ENCODE measurements around the gene COQ5.

Gene COQ5

GRCh38 chr12:120457133-120457532 lies 71.8 kb downstream of the COQ5 start:
- no peaks in the 10 kb centered on the region for H3K4me1 ChIP-seq (ENCODE audit: control insufficient read depth, insufficient read depth, low read length)
- ChIA-PET POLR2A (interaction anchor here (0.7 to 1.1 kb wide), 2 partner anchors 11 to 49 kb away, joined by 3 read pairs; no protein-coding TSS in a partner anchor), CTCF (interaction anchor here (0.8 to 4.0 kb wide), 5 partner anchors 9 to 133 kb away, joined by 3 to 30 read pairs (median 3); partner anchors contain the start of gene COX6A1)
- no peaks in the 10 kb centered on the region for H3K9me3 ChIP-seq (ENCODE audit: control insufficient read depth, insufficient read depth, low read depth, low read length)
- no peak for TF ChIP-seq ZNF629 (tag by site-specific recombination; IDR thresholded peaks at IDR 0.05)
- TF ChIP-seq CTCF (tag by site-specific recombination; IDR thresholded peaks at IDR 0.05): peak; percentile 64; the same call in 1 of the 2 replicates
- 0 out of 2 replicates have a peak, but pooled peaks have one; percentile 21 for TF ChIP-seq GLIS2 (tag by site-specific recombination; IDR thresholded peaks at IDR 0.05)
- TF ChIP-seq ZFHX2 (tag by site-specific recombination; conservative IDR thresholded peaks at IDR 0.05): no peak
- TF ChIP-seq ZNF843 (tag by site-specific recombination; IDR thresholded peaks at IDR 0.05): no peak
- no peak for TF ChIP-seq YY1 (tag by site-specific recombination; IDR thresholded peaks at IDR 0.05)
- H3K4me3 ChIP-seq (ENCODE audit: low read depth, low read length): no peak overlapping the region
- no peak overlapping the region for H3K27ac ChIP-seq (ENCODE audit: extremely low read depth, low read depth, low read length)
- H3K36me3 ChIP-seq (ENCODE audit: control insufficient read depth in 2 of 2, insufficient read depth in 1 of 2, low read length in 2 of 2): peaks cover 78 to 95% of the 10 kb centered on the region in 2 experiments

GRCh38 chr12:120455302-120455701 lies 73.7 kb downstream of the COQ5 start:
- CTCF ChIA-PET: interaction anchor here (0.6 to 4.0 kb wide), 5 partner anchors 10 to 190 kb away, joined by 3 to 30 read pairs (median 6); partner anchors contain the start of gene COX6A1

More at GRCh38 chr12:120455302-120455701, 73.7 kb downstream of the COQ5 start:
- Histone ChIP-seq H3K4me3 (ENCODE audit: low read depth, low read length) (no peak overlapping the region), H3K36me3 (ENCODE audit: control insufficient read depth in 2 of 2, insufficient read depth in 1 of 2, low read length in 2 of 2) (peaks cover 72 to 84% of the 10 kb centered on the region in 2 experiments), H3K4me1 (ENCODE audit: control insufficient read depth, insufficient read depth, low read length) (no peaks in the 10 kb centered on the region), H3K9me3 (ENCODE audit: control insufficient read depth, insufficient read depth, low read depth, low read length) (no peaks in the 10 kb centered on the region), H3K27ac (ENCODE audit: extremely low read depth, low read depth, low read length) (no peak overlapping the region)
- POLR2A ChIA-PET: interaction anchor here (0.7 to 1.3 kb wide), 2 partner anchors 11 to 20 kb away, joined by 3 to 4 read pairs; no protein-coding TSS in a partner anchor
- no peak for TF ChIP-seq ZNF169 (tag by site-specific recombination; IDR thresholded peaks at IDR 0.05)
- no peak for TF ChIP-seq MEIS1 (CRISPR knock-in tag; IDR thresholded peaks at IDR 0.05; ENCODE audit: borderline replicate concordance)
- TF ChIP-seq ZBTB44 (tag by site-specific recombination; IDR thresholded peaks at IDR 0.05): no peak
- no peak for TF ChIP-seq SP3 (tag by site-specific recombination; IDR thresholded peaks at IDR 0.05)
- TF ChIP-seq ZNF692 (tag by site-specific recombination; IDR thresholded peaks at IDR 0.05): no peak
- no peak for TF ChIP-seq ZNF394 (tag by site-specific recombination; IDR thresholded peaks at IDR 0.05; ENCODE audit: borderline replicate concordance)
- no peak for TF ChIP-seq ZNF707 (tag by site-specific recombination; IDR thresholded peaks at IDR 0.05)
- TF ChIP-seq ZIC2 (tag by site-specific recombination; IDR thresholded peaks at IDR 0.05): no peak
- TF ChIP-seq ZNF449 (tag by site-specific recombination; IDR thresholded peaks at IDR 0.05): no peak
- TF ChIP-seq ZNF658 (tag by site-specific recombination; IDR thresholded peaks at IDR 0.05): no peak
- no peak for TF ChIP-seq ZEB2 (tag by site-specific recombination; IDR thresholded peaks at IDR 0.05)
- TF ChIP-seq PRDM1 (tag by site-specific recombination; IDR thresholded peaks at IDR 0.05): no peak
